Spleen (tissue), 11 donors: ENCODE measurements around the gene KCNG4. TPM values are rescaled to one million over a fixed set of nuclear protein-coding genes. Genes with fewer than 3 reads are reported as not detected.

Source experiments
- DNase-seq: peaks from one replicate; pipeline ENCODE4 v3.0.0-alpha.2; 2020
- H3K27ac ChIP-seq, 8 donors: fragments of 200-600 bp; sonication (generic) in 7 of 8; 1 replicate in 4 of 8; 2 replicates in 4 of 8; pipeline versions ENCODE4 v1.5.0 to v1.8.0; 2016 to 2021; ENCODE audit warnings: inconsistent platforms in 4 of 8, mild to moderate bottlenecking in 4 of 8, moderate library complexity in 1 of 8
- H3K27me3 ChIP-seq, 7 donors: fragments of 200-600 bp; sonication (generic) in 6 of 7; replicated peaks in 1 of 7; 1 replicate in 4 of 7; 2 replicates in 3 of 7; pipeline versions ENCODE4 v1.5.0 to v1.8.0; 2016 to 2021; ENCODE audit warnings: inconsistent platforms in 3 of 7, mild to moderate bottlenecking in 1 of 7
- H3K36me3 ChIP-seq, 6 donors: fragments of 200-600 bp; sonication (generic) in 5 of 6; 1 replicate in 4 of 6; 2 replicates in 2 of 6; pipeline versions ENCODE4 v1.5.0 to v1.8.0; 2016 to 2021; ENCODE audit warnings: inconsistent platforms in 2 of 6
- H3K4me1 ChIP-seq, 6 donors: fragments of 200-600 bp; sonication (generic) in 5 of 6; 1 replicate in 3 of 6; 2 replicates in 3 of 6; pipeline versions ENCODE4 v1.5.0 to v1.8.0; 2016 to 2021; ENCODE audit warnings: inconsistent platforms in 3 of 6
- H3K4me3 ChIP-seq, 8 donors: fragments of 200-600 bp; sonication (generic) in 7 of 8; 1 replicate in 4 of 8; 2 replicates in 4 of 8; pipeline versions ENCODE4 v1.5.0 to v1.8.0; 2016 to 2021; ENCODE audit warnings: inconsistent platforms in 4 of 8, mild to moderate bottlenecking in 4 of 8, moderate library complexity in 2 of 8
- H3K9me3 ChIP-seq, 8 donors: fragments of 200-600 bp; sonication (generic) in 7 of 8; 1 replicate in 4 of 8; 2 replicates in 4 of 8; pipeline versions ENCODE4 v1.5.0 to v1.8.0; 2016 to 2021; ENCODE audit warnings: inconsistent platforms in 4 of 8
- POLR2A ChIP-seq, 3 donors: fragments of 450-650 bp; IDR thresholded peaks; one replicate each; pipeline ENCODE4 v1.5.1; 2017; ENCODE audit warnings: antibody characterized with exemption in 3 of 3, mild to moderate bottlenecking in 1 of 3
- POLR2AphosphoS5 ChIP-seq, 3 donors: sonication (generic); formaldehyde crosslinking; IDR thresholded peaks; one replicate each; pipeline ENCODE4 v1.5.1; 2017; ENCODE audit warnings: antibody characterized with exemption in 3 of 3
- WGBS, 5 donors: extraction: QIAGEN DNeasy Blood & Tissue Kit in 3 of 5; methylation state at CpG; one replicate each; pipeline versions ENCODE4 v1.1.5 to v1.1.7; 2013 to 2018; 5-methylcytosine and 5-hydroxymethylcytosine counted together
- intact Hi-C: fragments of 100-400 bp; cut with DNase I; formaldehyde crosslinking; loops from one replicate; pipeline ENCODE4 v1.15.0; 2023; ENCODE audit warnings: low total_unique reads
- polyA plus RNA-seq, 3 donors: library from polyadenylated mRNA; stranded (reverse); fragments of 200-250 nt; gene quantifications; one replicate each; pipeline ENCODE4 v1.2.1, GENCODE V29; 2013
- total RNA-seq, 7 donors: library from RNA; depleted of rRNA in 3 of 7; stranded (reverse); fragments of >200 nt in 3 of 7; fragmentation: NEBNext Ultra II Directional in 4 of 7; extraction: Animal tissue kit (Norgen Biotek cat#: 25700) in 4 of 7; gene quantifications; one replicate each; pipeline versions ENCODE4 v1.1.0 to v1.2.1, GENCODE V29; 2016 to 2021
- TF ChIP-seq, protein P1 (sequence below), 11 experiments: fragments of 200-600 bp in 7 of 11; fragments of 450-650 bp in 4 of 11; sonication (generic) in 4 of 11; IDR thresholded peaks in 8 of 11; conservative IDR thresholded peaks in 3 of 11; 1 replicate in 7 of 11; 2 replicates in 4 of 11; pipeline versions ENCODE4 v1.4.0 to v1.8.0; 2016 to 2021; ENCODE audit warnings: antibody characterized with exemption in 11 of 11, inconsistent platforms in 4 of 11, mild to moderate bottlenecking in 1 of 11
- donor health status: healthy with polysubstance abuse.
- donor health status: DM: no; HTN: no; CAD: no; lungs with moderate emphysema.
- donor health status: DM: no; HTN: no; CAD: no.
- donor health status: Bipolar disorder and iron deficiency.
- donor health status: healthy.
- donor health status: DM: no; HTN: no; CAD: no.
- donor health status: DM: yes; HTN: yes; CAD: no.

KCNG4 gene
- total and polyA plus RNA-seq, 10 donors = not detected

DNA sequence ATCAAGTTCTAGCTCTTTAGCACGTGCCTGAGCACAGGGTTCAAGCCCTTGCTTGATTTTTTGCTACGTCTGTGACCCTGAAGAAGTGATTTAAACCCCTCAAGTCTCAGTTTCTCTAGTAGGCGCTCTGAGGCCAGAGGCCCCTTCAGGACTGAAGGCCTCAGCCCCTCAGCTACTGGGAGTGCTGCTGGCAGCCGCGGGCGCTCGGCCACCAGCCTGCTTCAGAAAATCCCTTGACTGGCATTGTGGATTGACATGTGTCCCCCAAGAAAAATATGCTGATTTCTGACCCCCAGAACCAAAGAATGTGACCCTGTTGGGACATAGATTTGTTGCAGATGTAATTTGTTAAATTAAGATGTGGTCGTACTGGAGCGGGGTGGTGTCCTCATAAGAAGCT, 34.7 kb upstream of the KCNG4 start:
- Histone ChIP-seq H3K4me1 (peaks cover 0 to 4% (median 0%) of the 10 kb centered on the region in 6 donors), H3K36me3 (no peaks in the 10 kb centered on the region), H3K27ac (no peak overlapping the region), H3K9me3 (no peaks in the 10 kb centered on the region), H3K27me3 (peaks cover 0 to 47% (median 0%) of the 10 kb centered on the region in 7 donors), H3K4me3 (no peak overlapping the region)
- 80 to 95% (median 89%) methylated on average over 8 to 9 of the region's 9 CpGs for WGBS, 5 donors
- intact Hi-C loops = no loop called here
- TF ChIP-seq, protein P1, sequence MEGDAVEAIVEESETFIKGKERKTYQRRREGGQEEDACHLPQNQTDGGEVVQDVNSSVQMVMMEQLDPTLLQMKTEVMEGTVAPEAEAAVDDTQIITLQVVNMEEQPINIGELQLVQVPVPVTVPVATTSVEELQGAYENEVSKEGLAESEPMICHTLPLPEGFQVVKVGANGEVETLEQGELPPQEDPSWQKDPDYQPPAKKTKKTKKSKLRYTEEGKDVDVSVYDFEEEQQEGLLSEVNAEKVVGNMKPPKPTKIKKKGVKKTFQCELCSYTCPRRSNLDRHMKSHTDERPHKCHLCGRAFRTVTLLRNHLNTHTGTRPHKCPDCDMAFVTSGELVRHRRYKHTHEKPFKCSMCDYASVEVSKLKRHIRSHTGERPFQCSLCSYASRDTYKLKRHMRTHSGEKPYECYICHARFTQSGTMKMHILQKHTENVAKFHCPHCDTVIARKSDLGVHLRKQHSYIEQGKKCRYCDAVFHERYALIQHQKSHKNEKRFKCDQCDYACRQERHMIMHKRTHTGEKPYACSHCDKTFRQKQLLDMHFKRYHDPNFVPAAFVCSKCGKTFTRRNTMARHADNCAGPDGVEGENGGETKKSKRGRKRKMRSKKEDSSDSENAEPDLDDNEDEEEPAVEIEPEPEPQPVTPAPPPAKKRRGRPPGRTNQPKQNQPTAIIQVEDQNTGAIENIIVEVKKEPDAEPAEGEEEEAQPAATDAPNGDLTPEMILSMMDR (IDR thresholded peaks at IDR 0.05 in 8 of 11, conservative IDR thresholded peaks at IDR 0.05 in 3 of 11) = no peak
- DNase-seq = no peak

DNA sequence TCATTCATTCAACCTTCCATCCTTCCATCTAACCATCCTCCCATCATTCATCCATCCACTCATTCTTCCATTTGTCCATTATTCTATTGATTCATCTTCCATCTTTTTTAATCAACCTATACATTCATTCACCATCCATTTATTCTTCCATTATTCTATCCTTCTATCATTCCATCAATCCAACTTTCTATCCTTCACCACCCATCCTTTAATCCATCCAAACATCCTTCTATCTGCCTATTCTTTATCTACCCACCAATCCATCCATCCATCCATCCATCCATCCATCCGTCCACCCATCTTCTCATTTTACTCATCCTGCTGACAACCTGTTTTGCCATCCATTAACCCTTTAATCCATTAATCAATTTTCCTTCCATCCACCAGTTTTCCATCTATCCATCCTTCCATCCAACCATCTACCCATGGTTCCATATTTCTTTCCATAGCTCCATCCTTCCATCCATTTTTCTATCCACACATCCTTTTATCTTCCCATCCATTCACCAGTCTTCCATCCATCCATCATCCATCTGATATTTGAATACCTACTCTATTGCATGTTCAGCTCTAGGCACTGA, 33.0 kb upstream of the KCNG4 start:
- Histone ChIP-seq H3K36me3 (no peaks in the 10 kb centered on the region), H3K4me3 (no peak overlapping the region), H3K4me1 (peaks cover 0 to 4% (median 0%) of the 10 kb centered on the region in 6 donors), H3K27me3 (peaks cover 0 to 61% (median 0%) of the 10 kb centered on the region in 7 donors), H3K9me3 (no peaks in the 10 kb centered on the region), H3K27ac (no peak overlapping the region)
- intact Hi-C loops = no loop called here
- no peak for DNase-seq
- no peak for TF ChIP-seq POLR2A (IDR thresholded peaks at IDR 0.05)
- WGBS, 5 donors = 0 to 77% (median 59%) methylated on average over 1 of the region's 1 CpG

DNA sequence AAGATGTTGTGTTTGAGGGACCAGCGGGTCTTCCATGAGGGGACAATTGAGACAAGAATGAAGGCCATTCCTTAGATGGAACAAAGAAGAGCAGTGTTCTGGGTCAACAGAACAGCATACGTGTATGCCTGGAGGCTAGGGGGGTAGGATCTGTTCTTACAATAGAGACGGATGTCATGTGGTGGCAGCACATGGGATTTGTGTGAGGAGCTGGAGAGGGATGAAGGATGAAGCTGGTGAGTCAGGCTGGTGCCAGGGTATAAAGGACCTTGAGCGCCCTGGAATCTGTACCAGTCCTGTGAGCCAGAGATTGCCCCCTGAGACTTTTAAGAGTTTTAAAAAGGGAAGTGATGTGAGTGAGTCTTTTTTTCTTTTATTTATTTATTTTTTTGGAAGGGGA, 32.1 kb upstream of the KCNG4 start:
- TF ChIP-seq, protein P1 (IDR thresholded peaks at IDR 0.05 in 8 of 11, conservative IDR thresholded peaks at IDR 0.05 in 3 of 11) = no peak
- TF ChIP-seq POLR2A (IDR thresholded peaks at IDR 0.05) = no peak
- TF ChIP-seq POLR2AphosphoS5 (IDR thresholded peaks at IDR 0.05) = no peak
- H3K27me3 ChIP-seq = peaks cover 0 to 61% (median 0%) of the 10 kb centered on the region in 7 donors
- H3K36me3 ChIP-seq = no peaks in the 10 kb centered on the region
- H3K27ac ChIP-seq = no peak overlapping the region
- no peak overlapping the region for H3K4me3 ChIP-seq
- H3K9me3 ChIP-seq = no peaks in the 10 kb centered on the region
- WGBS, 5 donors = 73 to 86% (median 77%) methylated on average over 4 of the region's 4 CpGs
- no peaks in the 10 kb centered on the region for H3K4me1 ChIP-seq
- intact Hi-C loops = no loop called here
- DNase-seq = no peak

DNA sequence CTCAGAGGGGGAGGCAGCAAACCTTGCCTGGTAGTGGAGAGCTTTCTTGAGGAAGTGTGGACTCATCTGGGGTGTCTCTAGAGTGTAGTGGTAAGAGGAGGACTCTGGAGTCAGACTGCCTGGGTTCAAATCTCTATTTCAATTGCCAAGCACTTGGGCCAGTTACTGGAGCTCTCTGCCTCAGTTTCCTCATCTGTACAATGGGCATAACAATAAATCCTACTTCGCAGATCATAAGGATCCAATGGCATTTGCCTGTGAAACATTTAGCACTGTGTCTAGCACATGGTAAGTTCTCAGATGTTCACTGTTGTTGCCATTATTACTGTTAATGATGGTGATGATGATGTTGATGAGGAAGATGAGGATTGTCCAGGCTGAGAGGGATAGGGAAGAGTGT, 31.2 kb upstream of the KCNG4 start:
- intact Hi-C loops = no loop called here
- no peak for TF ChIP-seq POLR2AphosphoS5 (IDR thresholded peaks at IDR 0.05)
- TF ChIP-seq, protein P1 (IDR thresholded peaks at IDR 0.05 in 8 of 11, conservative IDR thresholded peaks at IDR 0.05 in 3 of 11) = no peak
- no peak for TF ChIP-seq POLR2A (IDR thresholded peaks at IDR 0.05)
- 55 to 91% (median 72%) methylated on average over 1 of the region's 1 CpG for WGBS, 5 donors
- Histone ChIP-seq H3K27ac (no peak overlapping the region), H3K4me1 (no peaks in the 10 kb centered on the region), H3K9me3 (no peaks in the 10 kb centered on the region), H3K4me3 (no peak overlapping the region), H3K36me3 (no peaks in the 10 kb centered on the region), H3K27me3 (peaks cover 0 to 52% (median 0%) of the 10 kb centered on the region in 7 donors)
- no peak for DNase-seq

DNA sequence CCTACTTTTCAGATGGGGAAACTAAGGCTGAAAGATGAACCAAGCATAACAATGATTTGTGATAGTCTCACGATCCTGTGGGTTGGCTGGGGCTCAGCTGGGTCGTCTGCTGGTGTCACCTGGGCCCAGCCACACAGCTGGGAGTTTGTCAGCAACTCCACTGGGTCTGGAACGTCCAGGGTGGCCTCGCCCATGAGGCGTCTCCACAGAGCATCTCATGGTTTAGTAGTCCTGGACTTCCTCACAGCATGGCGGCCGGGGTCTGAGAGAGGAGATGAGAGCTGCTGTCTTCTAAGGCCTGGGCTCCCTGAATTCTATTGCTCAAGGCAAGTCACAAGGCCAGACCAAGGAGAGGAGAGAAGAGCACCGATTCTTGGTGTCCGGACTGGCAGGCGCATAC, 30.7 kb upstream of the KCNG4 start:
- Histone ChIP-seq H3K9me3 (no peaks in the 10 kb centered on the region), H3K27me3 (peaks cover 0 to 48% (median 0%) of the 10 kb centered on the region in 7 donors), H3K36me3 (no peaks in the 10 kb centered on the region), H3K4me3 (no peak overlapping the region), H3K4me1 (no peaks in the 10 kb centered on the region), H3K27ac (no peak overlapping the region)
- intact Hi-C loops = no loop called here
- DNase-seq = no peak
- TF ChIP-seq, protein P1 (IDR thresholded peaks at IDR 0.05 in 8 of 11, conservative IDR thresholded peaks at IDR 0.05 in 3 of 11) = no peak
- TF ChIP-seq POLR2AphosphoS5 (IDR thresholded peaks at IDR 0.05) (no peak), POLR2A (IDR thresholded peaks at IDR 0.05) (no peak)
- 75 to 85% (median 78%) methylated on average over 7 to 10 of the region's 10 CpGs for WGBS, 5 donors
